GF-D8 (cell line): ENCODE measurements around the gene ZDHHC11B.
"Not testable (repeated sequence)": the region's sequence is repeated elsewhere in the genome, so short reads cannot be mapped to it uniquely, and the experiment has no call there.

ENCODE experiments used
- DNase-seq: peaks from one replicate; lab custom pipeline; 2025; lab: John Stamatoyannopoulos, UW

ZDHHC11B gene

GRCh38 chr5:784428-785177 lies at the start of gene ZDHHC11B:
ZDHHC11B (minus strand) TSS chr5:784729; CDS start chr5:766919, 17,810 bp downstream.
- not testable (repeated sequence) for DNase-seq

GRCh38 chr5:834013-834412 lies 49.5 kb upstream of the ZDHHC11B start:
- DNase-seq = not testable (repeated sequence)

GRCh38 chr5:828194-828593 lies 43.7 kb upstream of the ZDHHC11B start:
- not testable (repeated sequence) for DNase-seq

GRCh38 chr5:825544-825943 lies 41.0 kb upstream of the ZDHHC11B start:
- DNase-seq = not testable (repeated sequence)

GRCh38 chr5:821504-821903 lies 37.0 kb upstream of the ZDHHC11B start:
- no peak for DNase-seq

GRCh38 chr5:820245-820644 lies 35.7 kb upstream of the ZDHHC11B start:
- no peak for DNase-seq

- no peak for DNase-seq
Measured at GRCh38 chr5:819078-819477, 34.5 kb upstream of the ZDHHC11B start.

- DNase-seq = no peak
Measured at GRCh38 chr5:816176-816575, 31.6 kb upstream of the ZDHHC11B start.

- DNase-seq = no peak
Measured at GRCh38 chr5:815449-815848, 30.9 kb upstream of the ZDHHC11B start.

GRCh38 chr5:813575-813974 lies 29.0 kb upstream of the ZDHHC11B start:
- DNase-seq = not testable (repeated sequence)

GRCh38 chr5:811384-811783 lies 26.9 kb upstream of the ZDHHC11B start:
- not testable (repeated sequence) for DNase-seq

GRCh38 chr5:807719-808514 lies 23.4 kb upstream of the ZDHHC11B start:
- not testable (repeated sequence) for DNase-seq

GRCh38 chr5:801472-801871 lies 16.9 kb upstream of the ZDHHC11B start:
- DNase-seq = no peak

GRCh38 chr5:801055-801454 lies 16.5 kb upstream of the ZDHHC11B start:
- not testable (repeated sequence) for DNase-seq

GRCh38 chr5:798505-799138 lies 14.1 kb upstream of the ZDHHC11B start:
- not testable (repeated sequence) for DNase-seq

- not testable (repeated sequence) for DNase-seq
Measured at GRCh38 chr5:797986-798385, 13.5 kb upstream of the ZDHHC11B start.

GRCh38 chr5:795873-796272 lies 11.3 kb upstream of the ZDHHC11B start:
- DNase-seq = not testable (repeated sequence)

- DNase-seq = not testable (repeated sequence)
Measured at GRCh38 chr5:794948-795347, 10.4 kb upstream of the ZDHHC11B start.

GRCh38 chr5:788703-789102 lies 4.2 kb upstream of the ZDHHC11B start:
- not testable (repeated sequence) for DNase-seq

- DNase-seq = not testable (repeated sequence)
Measured at GRCh38 chr5:787857-788233, 3.3 kb upstream of the ZDHHC11B start.

- not testable (repeated sequence) for DNase-seq
Measured at GRCh38 chr5:787224-787856, 2.8 kb upstream of the ZDHHC11B start.

- not testable (repeated sequence) for DNase-seq
Measured at GRCh38 chr5:785181-785705, 714 bp upstream of the ZDHHC11B start.
